A549 (cell line): Measurements from ENCODE around the gene TM4SF20.

Experiments used
- CBX2 ChIP-seq: fragments of 200-600 bp; sonication (generic); IDR thresholded peaks from 2 replicates; pipeline ENCODE4 v1.6.1; 2016; ENCODE audit warnings: low read depth, mild to moderate bottlenecking, borderline replicate concordance
- CEBPB ChIP-seq, 2 experiments: fragments of >200 bp in 1 of 2; sonication (Bioruptor Twin) in 1 of 2; formaldehyde crosslinking in 1 of 2; IDR thresholded peaks; 2 replicates each; pipeline ENCODE4 v1.6.1; 2012 to 2016
- CHD2 ChIP-seq: fragments of 150-350 bp; IDR thresholded peaks from 2 replicates; pipeline ENCODE4 v1.6.1; 2014; ENCODE audit warnings: low read length; ENCODE audit not compliant: partially characterized antibody
- CTCF ChIP-seq: fragments of >200 bp; sonication (Bioruptor Twin); formaldehyde crosslinking; IDR thresholded peaks from 3 replicates; pipeline ENCODE4 v1.5.1; 2016
- KDM5A ChIP-seq: fragments of 200-600 bp; sonication (generic); IDR thresholded peaks from 2 replicates; pipeline ENCODE4 v1.6.1; 2016; ENCODE audit warnings: antibody characterized with exemption, mild to moderate bottlenecking
- NR3C1 ChIP-seq: fragments of >200 bp; sonication (Bioruptor Twin); formaldehyde crosslinking; IDR thresholded peaks from 3 replicates; pipeline ENCODE4 v1.6.1; 2017
- POLR2A ChIP-seq: IDR thresholded peaks from 2 replicates; pipeline ENCODE4 v1.6.1; 2012; ENCODE audit warnings: mild to moderate bottlenecking, low read length
- POLR2AphosphoS2 ChIP-seq: conservative IDR thresholded peaks from 2 replicates; pipeline ENCODE4 v1.6.1; 2012; ENCODE audit warnings: low read length, improper control_type of control experiment, inconsistent platforms
- ZNF302 ChIP-seq: fragments of 250-450 bp; sonication (Bioruptor Pico); IDR thresholded peaks from 2 replicates; pipeline ENCODE4 v1.9.0; 2021; ENCODE audit warnings: inconsistent platforms, mild to moderate bottlenecking, moderate library complexity

- TF ChIP-seq CBX2 (no peak), POLR2A (no peak), NR3C1 (no peak), CTCF (no peak), CEBPB (IDR thresholded peaks at IDR 0.05) (no peak), KDM5A (no peak), ZNF302 (CRISPR knock-in tag) (no peak), POLR2AphosphoS2 (no peak), CHD2 (no peak)
These were observed 10.6 kb upstream of the TM4SF20 start for GRCh38 chr2:227389661-227390060.
